ENCODE measurements around the gene YTHDF2.

The YTHDF2 gene

DNA sequence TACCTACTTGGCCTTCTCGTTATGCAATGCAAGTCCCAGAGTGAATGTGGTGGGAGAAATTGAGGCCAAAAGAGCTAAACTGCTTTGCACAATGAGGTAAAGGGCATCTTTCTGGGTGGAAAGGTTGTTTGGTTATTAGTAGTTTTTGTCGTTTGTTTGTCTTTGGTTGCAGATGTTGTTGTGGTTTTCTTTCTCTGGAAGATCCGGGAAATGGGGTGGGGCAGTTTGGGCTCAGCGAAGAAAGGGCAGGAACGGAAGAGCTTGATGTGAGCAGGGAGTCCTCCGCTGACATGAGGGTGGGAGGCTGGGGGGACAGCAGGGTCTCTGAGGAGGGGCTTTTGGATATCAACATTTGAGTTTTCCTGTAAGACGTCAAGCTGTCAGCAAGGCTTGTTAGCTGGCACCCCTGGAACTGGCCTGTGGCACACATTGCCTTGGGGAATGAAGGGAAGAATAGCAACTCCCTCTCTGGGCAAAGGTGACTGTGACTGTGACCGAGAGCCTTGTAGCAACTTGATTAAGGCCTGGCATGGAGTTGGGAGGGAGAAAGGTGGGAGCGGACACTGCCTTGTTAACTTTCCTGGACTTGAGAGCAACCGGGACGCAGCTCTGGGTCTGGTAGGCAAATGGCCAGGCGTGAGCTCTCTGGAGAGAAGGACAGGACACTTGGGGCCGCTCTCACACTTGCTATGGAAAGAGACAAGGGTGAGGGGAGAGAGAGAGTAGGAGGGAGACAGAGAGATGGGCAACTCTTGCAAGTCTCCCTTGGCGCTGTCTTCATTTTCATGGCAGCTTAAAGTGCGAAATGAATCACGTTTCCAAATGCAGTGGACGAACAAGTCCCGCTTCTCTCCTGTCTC lies 59.8 kb downstream of the YTHDF2 start:
- TF ChIP-seq, protein P1, sequence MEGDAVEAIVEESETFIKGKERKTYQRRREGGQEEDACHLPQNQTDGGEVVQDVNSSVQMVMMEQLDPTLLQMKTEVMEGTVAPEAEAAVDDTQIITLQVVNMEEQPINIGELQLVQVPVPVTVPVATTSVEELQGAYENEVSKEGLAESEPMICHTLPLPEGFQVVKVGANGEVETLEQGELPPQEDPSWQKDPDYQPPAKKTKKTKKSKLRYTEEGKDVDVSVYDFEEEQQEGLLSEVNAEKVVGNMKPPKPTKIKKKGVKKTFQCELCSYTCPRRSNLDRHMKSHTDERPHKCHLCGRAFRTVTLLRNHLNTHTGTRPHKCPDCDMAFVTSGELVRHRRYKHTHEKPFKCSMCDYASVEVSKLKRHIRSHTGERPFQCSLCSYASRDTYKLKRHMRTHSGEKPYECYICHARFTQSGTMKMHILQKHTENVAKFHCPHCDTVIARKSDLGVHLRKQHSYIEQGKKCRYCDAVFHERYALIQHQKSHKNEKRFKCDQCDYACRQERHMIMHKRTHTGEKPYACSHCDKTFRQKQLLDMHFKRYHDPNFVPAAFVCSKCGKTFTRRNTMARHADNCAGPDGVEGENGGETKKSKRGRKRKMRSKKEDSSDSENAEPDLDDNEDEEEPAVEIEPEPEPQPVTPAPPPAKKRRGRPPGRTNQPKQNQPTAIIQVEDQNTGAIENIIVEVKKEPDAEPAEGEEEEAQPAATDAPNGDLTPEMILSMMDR (conservative IDR thresholded peaks at IDR 0.05), result no peak
- no peak overlapping the region for H3K27ac ChIP-seq

DNA sequence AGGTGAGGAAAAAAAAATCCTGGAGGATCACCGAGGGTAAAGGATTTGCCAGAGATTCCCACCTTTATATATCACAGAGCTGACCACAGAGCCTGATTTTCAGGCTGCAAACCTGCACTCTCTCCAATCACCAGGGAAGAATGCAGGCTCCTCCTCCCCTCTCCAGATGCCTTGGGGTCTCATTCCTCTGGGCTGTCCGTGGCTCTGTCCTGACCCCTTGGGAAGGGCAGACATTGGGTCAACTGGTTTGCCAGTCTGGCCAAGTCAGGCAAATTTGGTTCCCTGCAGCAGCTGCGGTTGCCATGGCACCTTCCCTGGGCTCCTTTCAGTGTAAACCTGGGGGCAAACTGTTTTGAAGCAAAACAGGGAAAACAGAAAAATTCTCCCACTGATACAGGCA lies 63.6 kb downstream of the YTHDF2 start:
- TF ChIP-seq, protein P1 (conservative IDR thresholded peaks at IDR 0.05), result no peak
- no peak overlapping the region for H3K27ac ChIP-seq

DNA sequence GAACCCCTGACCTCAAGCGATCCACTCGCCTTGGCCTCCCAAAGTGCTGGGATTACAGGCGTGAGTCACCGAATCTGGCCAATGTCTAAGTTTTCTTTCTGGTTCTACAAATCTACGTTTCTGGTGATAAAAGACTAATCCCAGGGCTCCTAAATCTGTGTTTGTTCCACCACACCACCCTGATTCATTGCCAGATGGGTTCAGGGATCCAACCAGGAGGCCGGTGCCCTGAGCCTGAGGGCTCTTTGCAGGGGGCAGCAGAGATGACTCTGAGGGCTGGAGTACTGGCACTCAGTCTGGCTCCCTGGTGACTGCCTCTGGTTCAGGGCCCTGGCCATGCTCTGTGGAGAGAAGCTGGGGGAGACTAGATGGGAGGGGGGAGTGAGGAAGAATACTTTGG lies 64.7 kb downstream of the YTHDF2 start:
- no peak overlapping the region for H3K27ac ChIP-seq
- TF ChIP-seq, protein P1 (conservative IDR thresholded peaks at IDR 0.05), result no peak

DNA sequence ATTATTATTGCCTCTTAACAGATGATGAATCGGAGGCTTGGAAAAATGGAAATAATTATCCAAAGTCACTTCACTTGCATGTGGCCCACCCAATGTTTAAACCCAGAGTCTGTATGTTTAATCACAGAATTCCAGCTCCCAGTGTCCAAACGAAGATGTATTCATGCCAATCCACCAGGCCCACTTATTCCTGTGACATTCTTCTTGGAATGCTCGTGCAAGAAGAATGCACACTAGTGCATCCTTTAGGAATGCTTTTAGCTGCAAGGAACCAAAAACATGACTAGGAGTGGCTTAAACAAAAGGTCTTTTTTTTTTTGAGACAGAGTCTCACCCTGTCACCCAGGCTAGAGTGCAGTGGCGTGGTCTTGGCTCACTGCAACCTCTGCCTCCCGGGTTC lies 66.3 kb downstream of the YTHDF2 start:
- H3K27ac ChIP-seq, result no peak overlapping the region
- TF ChIP-seq, protein P1 (conservative IDR thresholded peaks at IDR 0.05), result no peak

DNA sequence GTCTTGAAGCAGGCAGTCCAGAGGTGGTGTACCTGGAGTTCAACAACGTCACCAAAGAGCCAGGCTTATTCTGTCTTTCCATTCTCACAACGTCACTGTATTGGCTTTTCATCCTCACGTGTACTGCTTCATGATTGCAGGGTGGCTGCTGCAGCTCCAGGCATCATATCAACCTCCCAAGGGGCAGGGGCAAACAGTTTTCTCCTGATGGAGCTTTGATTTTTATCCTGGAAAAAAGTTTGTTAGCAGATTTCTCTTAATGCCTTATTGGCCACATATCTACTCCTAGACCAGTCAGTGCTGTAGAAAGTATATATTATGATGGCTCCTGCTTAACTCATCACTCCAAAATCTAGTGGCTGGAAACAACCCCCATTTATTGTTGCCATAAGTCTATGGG lies 66.9 kb downstream of the YTHDF2 start:
- TF ChIP-seq, protein P1 (conservative IDR thresholded peaks at IDR 0.05), result no peak
- H3K27ac ChIP-seq, result no peak overlapping the region

DNA sequence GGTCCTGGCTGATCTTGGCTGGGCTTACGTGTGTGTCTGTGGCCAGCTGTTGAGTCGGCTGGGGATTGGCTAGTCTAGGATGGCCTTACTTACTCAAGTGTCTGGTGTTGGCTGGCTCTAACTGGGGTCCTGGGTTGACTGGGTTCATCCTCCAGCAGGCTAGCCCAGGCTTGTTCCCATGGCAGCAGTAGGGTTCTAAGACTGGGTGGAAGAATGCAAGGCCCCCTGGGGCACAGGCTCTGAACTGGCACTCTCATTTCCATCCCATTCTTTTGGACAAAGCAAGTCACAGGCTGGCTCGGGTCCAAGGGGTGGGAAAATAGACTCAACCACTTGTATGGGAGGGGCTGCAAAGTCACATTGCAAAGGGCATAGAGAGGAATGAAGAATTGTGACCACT lies 67.3 kb downstream of the YTHDF2 start:
- TF ChIP-seq, protein P1 (conservative IDR thresholded peaks at IDR 0.05), result no peak
- no peak overlapping the region for H3K27ac ChIP-seq

DNA sequence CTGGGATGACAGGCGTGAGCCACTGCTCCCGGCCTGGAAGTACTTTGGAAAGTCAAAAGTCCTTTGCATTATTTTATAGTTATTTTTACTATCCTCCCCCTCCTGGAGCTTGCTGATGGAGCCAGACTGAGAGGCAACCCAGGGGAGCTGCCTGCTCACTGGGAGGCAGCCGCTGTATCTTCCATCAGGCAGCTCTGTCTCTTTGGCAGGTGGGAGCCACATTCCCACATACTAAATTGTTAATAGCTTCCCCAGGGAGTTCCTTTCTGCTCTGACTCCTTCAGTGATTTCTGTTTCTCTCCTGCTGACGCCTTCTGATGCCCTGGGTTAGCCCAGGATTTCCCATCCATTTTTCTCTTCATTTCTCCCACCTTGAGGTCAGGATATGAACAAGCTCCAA lies 70.3 kb downstream of the YTHDF2 start:
- TF ChIP-seq, protein P1 (conservative IDR thresholded peaks at IDR 0.05), result no peak
- no peak overlapping the region for H3K27ac ChIP-seq

Data from VCaP (cell line).